GM19240 (cell line): Measurements from ENCODE around the gene FPR1.

Source experiments
- DNase-seq: peaks from one replicate; pipeline ENCODE4 v3.0.0; 2011; ENCODE audit warnings: low spot score; ENCODE audit not compliant: insufficient read length

FPR1 gene

GRCh38 chr19:51737389-51737788 lies 14.3 kb downstream of the FPR1 start:
- no peak for DNase-seq

GRCh38 chr19:51735759-51736449 lies 15.8 kb downstream of the FPR1 start:
- DNase-seq: no peak

GRCh38 chr19:51733742-51734522 lies 17.7 kb downstream of the FPR1 start:
- DNase-seq: no peak

- no peak for DNase-seq
These were observed 21.9 kb downstream of the FPR1 start for GRCh38 chr19:51729781-51730180.

- DNase-seq: no peak
These were observed 24.3 kb downstream of the FPR1 start for GRCh38 chr19:51727349-51727880.

- no peak for DNase-seq
These were observed 25.6 kb downstream of the FPR1 start for GRCh38 chr19:51726049-51726448.

- DNase-seq: no peak
These were observed 27.1 kb downstream of the FPR1 start for GRCh38 chr19:51724543-51724942.

- DNase-seq: no peak
These were observed 29.2 kb downstream of the FPR1 start for GRCh38 chr19:51722492-51722891.

GRCh38 chr19:51721905-51722304 lies 29.8 kb downstream of the FPR1 start:
- DNase-seq: no peak

- no peak for DNase-seq
These were observed 32.3 kb downstream of the FPR1 start for GRCh38 chr19:51719251-51719988.

GRCh38 chr19:51716925-51717324 lies 34.8 kb downstream of the FPR1 start:
- DNase-seq: no peak

- no peak for DNase-seq
These were observed 35.8 kb downstream of the FPR1 start for GRCh38 chr19:51715850-51716249.

- DNase-seq: no peak
These were observed 36.8 kb downstream of the FPR1 start for GRCh38 chr19:51714848-51715247.

- no peak for DNase-seq
These were observed 38.1 kb downstream of the FPR1 start for GRCh38 chr19:51713319-51714285.

GRCh38 chr19:51712461-51713081 lies 39.1 kb downstream of the FPR1 start:
- no peak for DNase-seq

- no peak for DNase-seq
These were observed 40.0 kb downstream of the FPR1 start for GRCh38 chr19:51711702-51712101.

- DNase-seq: no peak
These were observed 41.5 kb downstream of the FPR1 start for GRCh38 chr19:51710163-51710562.

GRCh38 chr19:51709575-51709974 lies 42.1 kb downstream of the FPR1 start:
- no peak for DNase-seq

GRCh38 chr19:51708811-51709210 lies 42.9 kb downstream of the FPR1 start:
- DNase-seq: no peak

GRCh38 chr19:51706885-51707284 lies 44.8 kb downstream of the FPR1 start:
- no peak for DNase-seq
